Measurements from ENCODE around the gene EFEMP2.
"Not testable (repeated sequence)": the region's sequence is repeated elsewhere in the genome, so short reads cannot be mapped to it uniquely, and the experiment has no call there.

- TF ChIP-seq CTCF (conservative IDR thresholded peaks at IDR 0.05; ENCODE audit: low read depth, low read length); EZH2 (IDR thresholded peaks at IDR 0.05; ENCODE audit: borderline replicate concordance, low read depth, low read length, poor library complexity, severe bottlenecking): not testable (repeated sequence)
These were observed 23.9 kb downstream of the EFEMP2 start for GRCh38 chr11:65848693-65849092.

Data from A673 (cell line).